IPS-18c (cell line): ENCODE measurements around the gene DR1.
"Not testable (repeated sequence)": the region's sequence is repeated elsewhere in the genome, so short reads cannot be mapped to it uniquely, and the experiment has no call there.

Experiments
- H3K4me3 ChIP-seq: 2 replicates; pipeline ENCODE4 v1.7.0; 2013; ENCODE audit warnings: low read depth, mild to moderate bottlenecking, low read length, moderate library complexity; ENCODE audit not compliant: insufficient read depth
- H3K9me3 ChIP-seq: one replicate; pipeline ENCODE4 v1.6.1; 2013; ENCODE audit warnings: mild to moderate bottlenecking, low read length, moderate library complexity; ENCODE audit not compliant: control insufficient read depth, insufficient read depth

The DR1 gene

DNA sequence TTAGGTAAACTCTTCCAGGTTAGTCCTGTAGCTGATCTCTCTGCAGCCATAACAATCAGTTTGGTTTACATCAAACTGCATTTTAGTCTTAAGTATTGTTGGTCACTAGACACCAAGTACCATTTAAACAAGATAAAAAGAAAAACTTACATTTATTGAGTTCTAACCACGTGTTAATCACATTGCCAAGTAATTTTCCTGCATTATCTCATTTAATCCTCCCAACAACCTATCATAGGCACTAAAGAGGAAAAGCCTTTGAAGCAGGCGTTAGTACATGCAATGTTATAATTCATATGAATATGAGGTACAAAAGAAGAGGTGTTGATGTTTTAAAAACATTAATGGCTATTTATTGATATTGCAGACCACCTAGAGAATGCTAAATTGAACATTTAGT, 9.0 kb downstream of the DR1 start:
- no peak overlapping the region for H3K4me3 ChIP-seq

GRCh38 chr1:93357242-93357641, 11.5 kb downstream of the DR1 start:
- H3K4me3 ChIP-seq, result no peak overlapping the region
- H3K9me3 ChIP-seq, result no peaks in the 10 kb centered on the region

More for the DNA sequence above, 9.0 kb downstream of the DR1 start:
- no peaks in the 10 kb centered on the region for H3K9me3 ChIP-seq

DNA sequence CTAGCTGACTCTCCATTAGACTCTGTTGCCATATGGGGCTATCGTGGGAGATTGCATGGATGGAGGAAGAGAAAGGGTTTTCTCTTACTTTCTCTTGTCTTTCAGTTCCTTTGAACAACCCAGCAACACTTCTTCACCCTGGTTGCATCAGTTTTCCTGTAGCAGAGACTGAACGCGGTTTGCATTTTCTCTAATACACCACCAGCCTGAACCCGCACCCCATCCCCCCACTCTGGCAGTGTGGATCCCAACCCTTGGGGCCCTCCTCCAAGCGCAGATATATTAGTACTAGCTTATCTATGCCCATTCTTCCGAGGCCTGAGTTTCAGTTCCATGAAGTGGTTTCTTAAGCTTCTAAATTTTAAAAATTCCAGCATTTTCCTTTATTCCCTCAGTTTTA, 12.6 kb downstream of the DR1 start:
- Histone ChIP-seq H3K4me3 (no peak overlapping the region), H3K9me3 (no peaks in the 10 kb centered on the region)

DNA sequence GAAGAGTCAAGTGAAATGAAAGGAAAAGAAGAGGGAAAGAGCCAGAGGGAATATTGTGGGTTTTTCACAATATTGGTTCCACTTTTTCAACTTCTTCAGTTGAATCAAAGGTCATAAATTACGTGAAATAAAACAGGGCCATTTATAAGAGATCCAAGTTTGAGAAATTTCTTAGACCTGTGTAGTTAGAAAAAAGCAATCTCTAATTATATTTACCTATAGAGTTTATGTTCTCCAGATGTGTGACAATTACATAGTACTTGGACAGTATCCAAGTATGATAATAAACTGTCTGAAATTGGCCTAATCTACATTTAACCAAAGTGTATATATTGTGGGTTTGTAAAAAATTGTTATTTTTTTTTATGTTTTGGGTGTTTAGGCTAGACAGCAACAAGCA, 14.4 kb downstream of the DR1 start:
- Histone ChIP-seq H3K4me3 (no peak overlapping the region), H3K9me3 (no peaks in the 10 kb centered on the region)

DNA sequence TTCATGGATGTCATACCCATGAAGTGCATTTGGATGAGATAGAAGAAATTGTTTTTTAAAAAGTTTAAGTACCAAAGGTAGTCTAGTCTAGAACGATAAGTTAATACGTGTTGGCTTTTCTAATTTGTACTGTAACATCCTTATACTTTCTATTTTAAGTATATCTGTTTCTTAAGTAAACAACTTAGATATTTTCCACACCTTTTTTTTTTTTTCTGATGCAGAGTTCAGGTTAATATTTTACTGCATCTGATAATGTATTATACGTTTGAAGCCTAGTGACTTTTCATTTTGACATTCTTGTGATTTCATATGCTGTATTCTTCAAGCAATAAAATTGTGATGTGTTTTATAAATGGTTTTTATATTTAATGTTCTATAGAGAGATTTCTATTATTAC, 16.5 kb downstream of the DR1 start:
- Histone ChIP-seq H3K4me3 (no peak overlapping the region), H3K9me3 (no peaks in the 10 kb centered on the region)

DNA sequence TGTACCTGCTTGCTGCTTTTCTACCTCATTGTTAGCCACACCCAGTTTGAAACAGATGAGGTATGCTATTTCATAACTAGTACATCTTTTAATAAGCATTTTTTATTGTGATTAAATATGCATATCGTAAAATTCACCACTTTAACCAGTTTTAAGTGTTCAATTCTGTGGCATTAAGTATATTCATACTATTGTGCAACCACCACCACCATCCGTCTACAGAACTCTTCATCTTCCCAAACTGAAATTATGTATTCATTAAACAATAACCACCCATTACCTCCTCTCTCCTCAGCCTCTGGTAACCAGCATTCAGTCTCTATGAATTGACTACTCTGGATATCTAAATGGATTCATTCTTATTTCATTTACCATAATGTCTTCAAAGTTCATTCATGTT, 20.1 kb downstream of the DR1 start:
- Histone ChIP-seq H3K4me3 (no peak overlapping the region), H3K9me3 (no peaks in the 10 kb centered on the region)

DNA sequence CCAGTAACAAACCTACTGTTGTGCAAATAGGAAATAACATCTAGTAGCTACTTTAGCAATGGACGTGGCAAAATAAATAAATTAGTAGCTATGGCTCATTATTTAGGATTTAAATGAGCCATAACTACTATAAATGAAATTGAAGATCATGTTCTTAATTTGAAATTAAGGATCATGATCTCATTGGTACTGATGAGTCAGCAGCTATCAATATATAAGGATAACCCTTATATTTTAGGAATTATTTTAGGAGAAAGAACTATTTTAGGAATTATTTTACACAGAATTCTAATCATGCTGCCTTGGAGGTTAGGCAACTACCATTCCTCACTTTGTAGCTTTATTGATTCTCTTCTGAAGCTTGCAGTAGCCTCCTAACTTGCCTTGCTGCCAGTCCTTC, 24.0 kb downstream of the DR1 start:
- H3K9me3 ChIP-seq, result no peaks in the 10 kb centered on the region
- no peak overlapping the region for H3K4me3 ChIP-seq

DNA sequence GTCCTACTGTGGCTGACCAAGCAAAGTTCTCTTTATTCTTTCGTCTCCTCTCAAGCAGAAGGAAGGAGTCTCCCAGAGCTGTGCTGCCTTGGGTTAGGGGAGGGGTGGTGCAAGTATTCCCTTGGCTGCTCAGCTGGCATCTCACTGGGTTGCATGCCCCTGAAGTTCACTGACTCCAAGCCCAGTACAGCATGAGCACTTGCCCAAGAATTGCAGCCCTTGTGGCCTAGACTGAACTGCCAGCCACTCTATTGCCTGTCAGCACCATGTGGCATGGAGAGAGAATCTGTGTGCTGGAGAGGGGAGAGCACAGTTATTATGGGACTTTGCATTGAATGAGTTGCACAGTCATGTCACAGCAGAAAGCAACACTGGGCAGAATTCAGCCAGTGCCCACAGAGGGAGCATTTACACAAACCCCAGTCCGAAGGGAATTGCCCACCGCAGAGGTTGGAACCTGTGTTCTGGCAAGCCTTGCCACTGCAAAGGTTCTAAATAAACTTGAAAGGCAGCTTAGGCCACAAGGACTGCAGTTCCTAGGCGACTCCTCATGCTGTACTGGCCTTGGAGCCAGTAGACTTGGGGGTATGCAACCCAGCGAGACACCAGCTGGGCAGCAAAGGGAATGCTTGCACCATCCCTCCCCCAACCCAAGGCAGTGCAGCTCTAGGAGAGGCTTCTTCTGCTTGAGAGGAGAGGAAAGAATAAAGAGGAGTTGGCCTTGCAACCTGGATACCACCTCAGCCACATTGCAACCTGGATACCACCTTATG, 28.8 kb downstream of the DR1 start:
- H3K9me3 ChIP-seq, result peaks cover 2% of the 10 kb centered on the region
- H3K4me3 ChIP-seq, result no peak overlapping the region

GRCh38 chr1:93384656-93385055, 38.9 kb downstream of the DR1 start:
- H3K9me3 ChIP-seq, result no peaks in the 10 kb centered on the region
- no peak overlapping the region for H3K4me3 ChIP-seq

GRCh38 chr1:93386268-93386667, 40.6 kb downstream of the DR1 start:
- H3K4me3 ChIP-seq, H3K9me3 ChIP-seq: not testable (repeated sequence)

DNA sequence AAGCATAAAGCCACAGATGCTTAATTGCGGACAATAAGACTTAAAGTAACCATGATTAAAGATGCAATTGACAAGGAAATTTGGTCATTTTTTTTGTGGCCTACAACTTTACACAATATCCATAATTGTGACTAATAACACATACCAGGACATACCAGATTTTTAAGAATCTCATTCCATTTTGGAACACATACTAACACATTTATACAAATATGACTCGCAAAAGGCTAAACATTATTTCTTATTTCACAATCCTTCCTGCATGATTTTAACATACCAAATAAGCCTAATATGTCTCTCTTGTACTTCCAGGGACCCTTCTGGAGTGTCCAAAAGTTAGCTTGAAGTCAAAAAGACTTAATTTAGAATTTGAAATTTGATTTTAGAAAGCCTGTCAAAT, 48.8 kb downstream of the DR1 start:
- no peak overlapping the region for H3K4me3 ChIP-seq

DNA sequence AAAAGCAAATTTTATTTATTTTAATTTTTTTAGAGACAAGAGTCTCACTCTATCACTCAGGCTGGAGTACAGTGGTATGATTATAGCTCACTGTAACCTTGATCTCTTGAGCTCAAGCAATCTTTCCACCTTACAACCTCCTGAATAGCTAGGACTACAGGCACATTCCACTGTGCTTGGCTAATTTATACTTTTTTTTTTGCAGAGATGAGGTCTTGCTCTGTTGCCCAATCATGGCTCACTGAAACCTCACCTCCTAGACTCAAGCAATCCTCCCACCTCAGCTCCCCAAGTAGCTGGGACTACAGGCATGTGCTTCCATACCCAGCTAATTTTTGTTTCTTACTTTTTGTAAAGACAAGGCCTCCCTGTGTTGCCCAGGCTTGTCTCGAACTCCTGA, 49.5 kb downstream of the DR1 start:
- H3K9me3 ChIP-seq, result no peaks in the 10 kb centered on the region

More for the DNA sequence above, 48.8 kb downstream of the DR1 start:
- no peaks in the 10 kb centered on the region for H3K9me3 ChIP-seq

GRCh38 chr1:93399781-93400180, 54.1 kb downstream of the DR1 start:
- no peak overlapping the region for H3K4me3 ChIP-seq

More for the DNA sequence above, 49.5 kb downstream of the DR1 start:
- no peak overlapping the region for H3K4me3 ChIP-seq

GRCh38 chr1:93408203-93408602, 62.5 kb downstream of the DR1 start:
- no peak overlapping the region; the same call in 1 of the 2 replicates for H3K4me3 ChIP-seq

More at GRCh38 chr1:93399781-93400180, 54.1 kb downstream of the DR1 start:
- H3K9me3 ChIP-seq, result no peaks in the 10 kb centered on the region

GRCh38 chr1:93411000-93411399, 65.3 kb downstream of the DR1 start:
- H3K9me3 ChIP-seq, result peaks cover 22% of the 10 kb centered on the region
- no peak overlapping the region for H3K4me3 ChIP-seq

More at GRCh38 chr1:93408203-93408602, 62.5 kb downstream of the DR1 start:
- H3K9me3 ChIP-seq, result peaks cover 22% of the 10 kb centered on the region

DNA sequence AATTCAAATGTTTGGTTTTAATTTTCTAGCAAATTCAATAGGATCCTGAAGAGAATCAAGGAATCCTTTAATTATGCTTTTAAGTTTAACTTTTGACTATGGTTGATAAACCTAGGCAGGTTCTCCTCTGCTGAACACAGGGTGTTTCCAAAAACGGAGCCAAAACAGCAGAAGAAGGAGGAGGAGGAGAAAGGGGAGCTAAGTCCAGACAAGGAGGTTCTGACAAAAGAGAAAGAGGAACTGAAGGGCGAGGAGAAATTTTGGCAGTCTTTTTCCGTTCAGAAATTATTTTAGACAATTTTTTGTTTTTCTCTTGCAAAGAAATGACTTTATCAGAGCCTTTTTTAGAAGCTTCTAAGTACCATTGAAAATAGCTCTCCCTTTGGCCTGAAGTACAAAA, 69.0 kb downstream of the DR1 start:
- H3K9me3 ChIP-seq, result no peaks in the 10 kb centered on the region
- H3K4me3 ChIP-seq, result no peak overlapping the region

- Histone ChIP-seq H3K4me3 (no peak overlapping the region), H3K9me3 (no peaks in the 10 kb centered on the region)
Measured at GRCh38 chr1:93415296-93415695, 69.6 kb downstream of the DR1 start.

DNA sequence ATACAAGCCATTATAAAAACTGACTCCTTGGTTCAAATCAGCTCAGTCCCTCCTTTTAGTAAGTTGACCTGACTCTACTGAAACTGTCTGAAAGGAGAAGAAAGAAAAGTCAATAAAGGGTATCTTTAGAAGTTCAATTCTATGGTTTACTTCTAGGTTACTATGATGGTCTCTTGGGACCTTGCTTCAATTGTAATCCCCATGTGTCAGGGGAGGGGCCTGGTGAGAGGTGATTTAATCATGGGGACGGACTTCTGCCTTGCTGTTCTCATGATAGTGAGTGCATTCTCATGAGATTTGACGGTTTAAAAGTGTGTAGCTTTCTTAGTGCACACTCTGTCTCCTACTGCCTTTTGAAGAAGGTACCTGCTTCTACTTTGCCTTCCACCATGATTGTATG, 70.5 kb downstream of the DR1 start:
- Histone ChIP-seq H3K4me3 (no peak overlapping the region), H3K9me3 (no peaks in the 10 kb centered on the region)
